CD14-positive monocyte (primary cell): ENCODE results near the gene ANO9. TPM values are rescaled to one million over a fixed set of nuclear protein-coding genes. Genes with fewer than 3 reads are reported as not detected.

Experiments used
- DNase-seq, 3 donors: peaks; one replicate each; pipeline ENCODE4 v3.0.0-alpha.2; 2011 to 2022
- H2AFZ ChIP-seq: 2 replicates; pipeline ENCODE4 v1.6.0; 2012; ENCODE audit warnings: mild to moderate bottlenecking, low read depth, low read length, inconsistent platforms; ENCODE audit not compliant: insufficient read depth, poor library complexity, severe bottlenecking
- H3K27ac ChIP-seq, 2 donors: 1 replicate in 1 of 2; 2 replicates in 1 of 2; pipeline ENCODE4 v1.5.1; 2012 to 2013; ENCODE audit warnings: low read length in 2 of 2, control low read depth in 1 of 2, inconsistent platforms in 1 of 2, low read depth in 1 of 2, mild to moderate bottlenecking in 1 of 2
- H3K27me3 ChIP-seq, 2 donors: one replicate each; pipeline versions ENCODE4 v1.6.0 to v1.6.1; 2011 to 2013; ENCODE audit warnings: low read length in 2 of 2; ENCODE audit not compliant: control insufficient read depth in 2 of 2, insufficient read depth in 2 of 2
- H3K36me3 ChIP-seq, 2 donors: replicated peaks in 1 of 2; 1 replicate in 1 of 2; 2 replicates in 1 of 2; pipeline versions ENCODE4 v1.5.1 to v1.6.1; 2012 to 2013; ENCODE audit warnings: low read length in 2 of 2, control low read depth in 1 of 2, inconsistent platforms in 1 of 2, mild to moderate bottlenecking in 1 of 2; ENCODE audit not compliant: insufficient read depth in 2 of 2, control insufficient read depth in 1 of 2
- H3K4me1 ChIP-seq, 2 donors: 1 replicate in 1 of 2; 2 replicates in 1 of 2; pipeline versions ENCODE4 v1.5.1 to v1.6.1; 2012 to 2013; ENCODE audit warnings: low read length in 2 of 2, control low read depth in 1 of 2, inconsistent platforms in 1 of 2, mild to moderate bottlenecking in 1 of 2, moderate library complexity in 1 of 2; ENCODE audit not compliant: insufficient read depth in 2 of 2, control insufficient read depth in 1 of 2
- H3K4me2 ChIP-seq: replicated peaks from 2 replicates; pipeline ENCODE3; 2012; ENCODE audit warnings: low read length, moderate library complexity, mild to moderate bottlenecking; ENCODE audit not compliant: poor library complexity, severe bottlenecking; ENCODE audit errors: extremely low read depth
- H3K4me3 ChIP-seq, 3 experiments: fragments of 200-600 bp in 1 of 3; sonication (generic) in 1 of 3; replicated peaks in 1 of 3; 1 replicate in 2 of 3; 2 replicates in 1 of 3; pipeline ENCODE4 v1.5.1; 2011 to 2013; ENCODE audit warnings: low read length in 3 of 3, mild to moderate bottlenecking in 3 of 3, control low read depth in 2 of 3, low read depth in 2 of 3, inconsistent platforms in 1 of 3, moderate library complexity in 1 of 3
- H3K79me2 ChIP-seq: 2 replicates; pipeline ENCODE4 v1.6.0; 2012; ENCODE audit warnings: mild to moderate bottlenecking, control low read depth, inconsistent platforms, low read length, moderate library complexity; ENCODE audit not compliant: insufficient read depth
- H3K9ac ChIP-seq: 2 replicates; pipeline ENCODE4 v1.6.0; 2017; ENCODE audit warnings: low read length, mild to moderate bottlenecking; ENCODE audit not compliant: insufficient read depth, poor library complexity, severe bottlenecking
- H3K9me3 ChIP-seq, 2 donors: replicated peaks in 1 of 2; 1 replicate in 1 of 2; 2 replicates in 1 of 2; pipeline versions ENCODE4 v1.5.1 to v1.6.1; 2012 to 2013; ENCODE audit warnings: low read length in 2 of 2, control low read depth in 1 of 2; ENCODE audit not compliant: control insufficient read depth in 1 of 2, insufficient read depth in 1 of 2
- H4K20me1 ChIP-seq: 2 replicates; pipeline ENCODE4 v1.6.0; 2012; ENCODE audit warnings: mild to moderate bottlenecking, low read length, control low read depth, moderate library complexity; ENCODE audit not compliant: insufficient read depth
- H3K27ac Mint-ChIP-seq, 7 donors: one replicate each; pipeline ENCODE4 v1.8.0; 2020; ENCODE audit warnings: mild to moderate bottlenecking in 7 of 7, mixed read lengths in 7 of 7, moderate library complexity in 6 of 7, inconsistent platforms in 2 of 7
- H3K27me3 Mint-ChIP-seq, 3 donors: one replicate each; pipeline ENCODE4 v1.8.0; 2021 to 2022; ENCODE audit warnings: low read depth in 3 of 3, mild to moderate bottlenecking in 3 of 3, mixed read lengths in 3 of 3, moderate library complexity in 3 of 3, inconsistent platforms in 1 of 3
- H3K36me3 Mint-ChIP-seq, 2 donors: one replicate each; pipeline ENCODE4 v1.8.0; 2020; ENCODE audit warnings: mixed read lengths in 2 of 2, inconsistent platforms in 1 of 2, mild to moderate bottlenecking in 1 of 2
- H3K4me1 Mint-ChIP-seq: one replicate; pipeline ENCODE4 v1.8.0; 2020; ENCODE audit warnings: mild to moderate bottlenecking, mixed read lengths
- H3K4me3 Mint-ChIP-seq, 2 donors: one replicate each; pipeline ENCODE4 v1.8.0; 2020; ENCODE audit warnings: mild to moderate bottlenecking in 2 of 2, mixed read lengths in 2 of 2, moderate library complexity in 1 of 2
- H3K9me3 Mint-ChIP-seq, 7 donors: one replicate each; pipeline ENCODE4 v1.8.0; 2020 to 2022; ENCODE audit warnings: mixed read lengths in 7 of 7, mild to moderate bottlenecking in 6 of 7, moderate library complexity in 6 of 7, inconsistent platforms in 2 of 7
- CTCF ChIP-seq: fragments of 200-600 bp; IDR thresholded peaks from one replicate; pipeline ENCODE4 v1.8.0; 2022; ENCODE audit warnings: antibody characterized with exemption, mild to moderate bottlenecking
- WGBS: methylation state at CpG from one replicate; pipeline ENCODE4 v1.1.5; 2013; ENCODE audit warnings: missing lambda C conversion rate; ENCODE audit not compliant: insufficient coverage; 5-methylcytosine and 5-hydroxymethylcytosine counted together
- intact Hi-C, 2 donors: fragments of 100-400 bp; cut with micrococcal nuclease; formaldehyde crosslinking; loops; one replicate each; pipeline versions ENCODE4 v1.15.0 to v1.15.1; 2023
- polyA plus RNA-seq, 3 donors: library from polyadenylated mRNA; depleted of rRNA in 1 of 3; unstranded in 2 of 3; stranded (reverse) in 1 of 3; fragments of 300-500 nt in 2 of 3; fragments of >200 nt in 1 of 3; fragmentation: Illumina TruSeq in 2 of 3; gene quantifications; 1 replicate in 2 of 3; 2 replicates in 1 of 3; pipeline ENCODE4 v1.2.3, GENCODE V29; 2012 to 2021

The ANO9 gene
- polyA plus RNA-seq, 3 donors = 0.18 to 0.24 TPM; not detected in 1

GRCh38 chr11:454043-454442, 12.2 kb upstream of the ANO9 start:
- Histone ChIP-seq H3K9ac (no peak overlapping the region), H3K27ac (no peak overlapping the region), H3K36me3 (peaks cover 6 to 29% of the 10 kb centered on the region in 2 donors), H4K20me1 (peaks cover 22% of the 10 kb centered on the region), H2AFZ (no peak overlapping the region), H3K79me2 (peaks cover 12% of the 10 kb centered on the region), H3K27me3 (no peaks in the 10 kb centered on the region), H3K4me3 (no peak overlapping the region), H3K4me1 (peaks cover 16 to 25% of the 10 kb centered on the region in 2 donors), H3K4me2 (no peak overlapping the region), H3K9me3 (no peaks in the 10 kb centered on the region)
- DNase-seq = no peak
- Mint-ChIP-seq H3K27me3 (peaks cover 3 to 7% (median 3%) of the 10 kb centered on the region in 3 donors), H3K9me3 (no peaks in the 10 kb centered on the region), H3K36me3 (peaks cover 31 to 49% of the 10 kb centered on the region in 2 donors), H3K4me1 (peaks cover 26% of the 10 kb centered on the region), H3K27ac (peak overlapping the region in 3 of 7 donors; percentile 9 to 57 (median 42)), H3K4me3 (no peak overlapping the region)
- 97% methylated on average over 8 of the region's 9 CpGs for WGBS
- no peak for TF ChIP-seq CTCF
- intact Hi-C loops = no loop called here

GRCh38 chr11:453564-453963, 11.8 kb upstream of the ANO9 start:
- Histone ChIP-seq H3K9me3 (no peaks in the 10 kb centered on the region), H3K9ac (no peak overlapping the region), H3K27me3 (no peaks in the 10 kb centered on the region), H2AFZ (no peak overlapping the region), H3K27ac (no peak overlapping the region), H3K36me3 (peaks cover 6 to 29% of the 10 kb centered on the region in 2 donors), H3K79me2 (peaks cover 14% of the 10 kb centered on the region), H3K4me1 (peaks cover 21 to 30% of the 10 kb centered on the region in 2 donors), H3K4me2 (no peak overlapping the region), H4K20me1 (peaks cover 22% of the 10 kb centered on the region), H3K4me3 (no peak overlapping the region)
- WGBS = 99% methylated on average over 13 of the region's 13 CpGs
- Mint-ChIP-seq H3K36me3 (peaks cover 31 to 49% of the 10 kb centered on the region in 2 donors), H3K27ac (peak overlapping the region in 1 of 7 donors; percentile 42), H3K9me3 (no peaks in the 10 kb centered on the region), H3K4me3 (peak overlapping the region in 1 of 2 donors; percentile 27), H3K27me3 (peaks cover 3 to 7% (median 3%) of the 10 kb centered on the region in 3 donors), H3K4me1 (peaks cover 30% of the 10 kb centered on the region)
- no peak for DNase-seq
- intact Hi-C loops = no loop called here
- TF ChIP-seq CTCF = no peak
